ENCODE measurements around the gene MMP14. TPM values are rescaled to one million over a fixed set of nuclear protein-coding genes. Genes with fewer than 3 reads are reported as not detected.

The MMP14 gene
- total RNA-seq, 1 experiment from 2014 or later: 143 TPM

GRCh38 chr14:22835505-22835904 is 880 bp upstream of the MMP14 start:
- DNase-seq (ENCODE audit: low read depth, low spot score): no peak
- in situ Hi-C loops (cut with HindIII; ENCODE audit: low pct_unique_long_range_greater_than_20kb, low sequenced_read_pairs): no loop called here

GRCh38 chr14:22837114-22837749 is 847 bp downstream of the MMP14 start:
- in situ Hi-C loops (cut with HindIII; ENCODE audit: low pct_unique_long_range_greater_than_20kb, low sequenced_read_pairs): no loop called here
- DNase-seq (ENCODE audit: low read depth, low spot score): peak; percentile 36

- in situ Hi-C loops (cut with HindIII; ENCODE audit: low pct_unique_long_range_greater_than_20kb, low sequenced_read_pairs): no loop called here
- peak; percentile 36 for DNase-seq (ENCODE audit: low read depth, low spot score)
These were observed 1.6 kb downstream of the MMP14 start for GRCh38 chr14:22837750-22838538.

- peak; percentile 47 for DNase-seq (ENCODE audit: low read depth, low spot score)
- in situ Hi-C loops (cut with HindIII; ENCODE audit: low pct_unique_long_range_greater_than_20kb, low sequenced_read_pairs): no loop called here
These were observed 2.3 kb downstream of the MMP14 start for GRCh38 chr14:22838631-22839041.

- DNase-seq (ENCODE audit: low read depth, low spot score): no peak
- in situ Hi-C loops (cut with HindIII; ENCODE audit: low pct_unique_long_range_greater_than_20kb, low sequenced_read_pairs): no loop called here
These were observed 2.9 kb downstream of the MMP14 start for GRCh38 chr14:22839159-22839779.

GRCh38 chr14:22841311-22841710 is 4.9 kb downstream of the MMP14 start:
- DNase-seq (ENCODE audit: low read depth, low spot score): no peak
- in situ Hi-C loops (cut with HindIII; ENCODE audit: low pct_unique_long_range_greater_than_20kb, low sequenced_read_pairs): no loop called here

- DNase-seq (ENCODE audit: low read depth, low spot score): no peak
- in situ Hi-C loops (cut with HindIII; ENCODE audit: low pct_unique_long_range_greater_than_20kb, low sequenced_read_pairs): no loop called here
These were observed 5.4 kb downstream of the MMP14 start for GRCh38 chr14:22841769-22842168.

GRCh38 chr14:22842211-22843122 is 6.1 kb downstream of the MMP14 start:
- DNase-seq (ENCODE audit: low read depth, low spot score): no peak
- in situ Hi-C loops (cut with HindIII; ENCODE audit: low pct_unique_long_range_greater_than_20kb, low sequenced_read_pairs): no loop called here

- DNase-seq (ENCODE audit: low read depth, low spot score): no peak
- in situ Hi-C loops (cut with HindIII; ENCODE audit: low pct_unique_long_range_greater_than_20kb, low sequenced_read_pairs): no loop called here
These were observed 6.9 kb downstream of the MMP14 start for GRCh38 chr14:22843123-22843925.

GRCh38 chr14:22844221-22845102 is 8.1 kb downstream of the MMP14 start:
- no peak for DNase-seq (ENCODE audit: low read depth, low spot score)
- in situ Hi-C loops (cut with HindIII; ENCODE audit: low pct_unique_long_range_greater_than_20kb, low sequenced_read_pairs): no loop called here

GRCh38 chr14:22845103-22845394 is 8.7 kb downstream of the MMP14 start:
- in situ Hi-C loops (cut with HindIII; ENCODE audit: low pct_unique_long_range_greater_than_20kb, low sequenced_read_pairs): no loop called here
- DNase-seq (ENCODE audit: low read depth, low spot score): no peak

GRCh38 chr14:22845821-22846625 is 9.6 kb downstream of the MMP14 start:
- in situ Hi-C loops (cut with HindIII; ENCODE audit: low pct_unique_long_range_greater_than_20kb, low sequenced_read_pairs): no loop called here

GRCh38 chr14:22846811-22847307 is 10.5 kb downstream of the MMP14 start:
- in situ Hi-C loops (cut with HindIII; ENCODE audit: low pct_unique_long_range_greater_than_20kb, low sequenced_read_pairs): no loop called here

More at GRCh38 chr14:22845821-22846625, 9.6 kb downstream of the MMP14 start:
- no peak for DNase-seq (ENCODE audit: low read depth, low spot score)

GRCh38 chr14:22847661-22848341 is 11.4 kb downstream of the MMP14 start:
- in situ Hi-C loops (cut with HindIII; ENCODE audit: low pct_unique_long_range_greater_than_20kb, low sequenced_read_pairs): no loop called here
- DNase-seq (ENCODE audit: low read depth, low spot score): peak; percentile 72

More at GRCh38 chr14:22846811-22847307, 10.5 kb downstream of the MMP14 start:
- no peak for DNase-seq (ENCODE audit: low read depth, low spot score)

All from SK-MEL-5 (cell line).